Left lung (tissue), 10 donors: ENCODE measurements around the gene COL15A1. TPM values are rescaled to one million over a fixed set of nuclear protein-coding genes. Genes with fewer than 3 reads are reported as not detected.

Source experiments
- ATAC-seq: fragments of 200-7000 bp; cut with Tn5 transposase; one replicate; pipeline ENCODE4 v1.9.1; 2020; ENCODE audit warnings: moderate library complexity
- DNase-seq, 4 donors: peaks; one replicate each; pipeline ENCODE4 v3.0.0-alpha.2; 2013 to 2020
- H3K27ac ChIP-seq, 2 donors: fragments of 200-600 bp; sonication (generic) in 1 of 2; one replicate each; pipeline versions ENCODE4 v1.5.0 to v1.8.0; 2020 to 2021
- H3K27me3 ChIP-seq, 2 donors: fragments of 200-600 bp; sonication (generic) in 1 of 2; one replicate each; pipeline versions ENCODE4 v1.5.0 to v1.8.0; 2020 to 2021
- H3K36me3 ChIP-seq, 2 donors: fragments of 200-600 bp; sonication (generic) in 1 of 2; one replicate each; pipeline versions ENCODE4 v1.5.0 to v1.8.0; 2020 to 2021
- H3K4me1 ChIP-seq, 2 donors: fragments of 200-600 bp; one replicate each; pipeline ENCODE4 v1.8.0; 2021
- H3K4me3 ChIP-seq, 2 donors: fragments of 200-600 bp; sonication (generic) in 1 of 2; one replicate each; pipeline versions ENCODE4 v1.5.0 to v1.8.0; 2020 to 2021; ENCODE audit warnings: mild to moderate bottlenecking in 1 of 2
- H3K9me3 ChIP-seq, 2 donors: fragments of 200-600 bp; sonication (generic) in 1 of 2; one replicate each; pipeline versions ENCODE4 v1.5.0 to v1.8.0; 2020 to 2021
- intact Hi-C, 2 donors: fragments of 100-400 bp; cut with DNase I; formaldehyde crosslinking; loops; one replicate each; pipeline versions ENCODE4 v1.11.2 to v1.14.2; 2022
- polyA plus RNA-seq, 6 donors: library from polyadenylated mRNA; unstranded; fragments of 120-200 nt; gene quantifications; one replicate each; pipeline ENCODE4 v1.2.1, GENCODE V29; 2013; ENCODE audit not compliant: insufficient read length in 6 of 6
- total RNA-seq, 2 donors: library from RNA; stranded (reverse); fragmentation: NEBNext Ultra II Directional; extraction: Animal tissue kit (Norgen Biotek cat#: 25700); gene quantifications; one replicate each; pipeline ENCODE4 v1.2.1, GENCODE V29; 2021
- TF ChIP-seq, protein P1 (sequence below), 2 donors: fragments of 200-600 bp; sonication (generic) in 1 of 2; IDR thresholded peaks; one replicate each; pipeline versions ENCODE4 v1.5.0 to v1.8.0; 2021; ENCODE audit warnings: antibody characterized with exemption in 2 of 2
- donor health status: DM: no; HTN: yes; CAD: no.
- donor health status: DM: no; HTN: no; CAD: no.

Gene COL15A1
- total and polyA plus RNA-seq, 8 donors: 2.4 to 58.4 (median 7.4) TPM

DNA sequence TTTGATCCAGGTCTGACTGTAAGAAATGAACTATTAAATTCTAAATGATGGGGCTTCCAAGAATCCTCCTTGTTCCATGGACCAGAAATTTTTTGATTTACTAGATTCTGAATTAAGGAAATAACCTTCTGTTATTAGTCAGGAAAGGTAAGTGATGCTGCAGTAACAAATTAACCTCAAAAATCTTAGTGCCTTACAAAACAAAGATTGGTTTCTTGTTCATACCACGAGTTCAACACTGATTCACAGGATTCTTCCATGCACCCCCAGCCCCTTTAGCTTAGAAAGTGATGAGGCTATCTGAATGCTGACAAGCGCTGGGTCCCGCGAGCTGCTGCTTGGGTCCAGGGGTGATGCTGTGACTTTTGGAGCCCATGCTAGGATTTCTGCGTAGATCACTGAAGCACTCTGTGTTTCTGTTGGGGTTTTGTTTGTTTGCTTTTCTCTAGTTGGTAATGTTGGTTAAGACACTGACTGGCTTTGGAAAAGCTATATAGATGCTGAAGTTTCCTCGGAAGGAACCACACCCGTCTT, 52.3 kb downstream of the COL15A1 start:
- Histone ChIP-seq H3K9me3 (no peaks in the 10 kb centered on the region), H3K36me3 (no peaks in the 10 kb centered on the region), H3K27me3 (peaks cover 0 to 4% of the 10 kb centered on the region in 2 donors), H3K4me1 (peaks cover 25 to 29% of the 10 kb centered on the region in 2 donors), H3K4me3 (no peak overlapping the region), H3K27ac (no peak overlapping the region)
- DNase-seq: no peak
- no peak for ATAC-seq
- TF ChIP-seq, protein P1, sequence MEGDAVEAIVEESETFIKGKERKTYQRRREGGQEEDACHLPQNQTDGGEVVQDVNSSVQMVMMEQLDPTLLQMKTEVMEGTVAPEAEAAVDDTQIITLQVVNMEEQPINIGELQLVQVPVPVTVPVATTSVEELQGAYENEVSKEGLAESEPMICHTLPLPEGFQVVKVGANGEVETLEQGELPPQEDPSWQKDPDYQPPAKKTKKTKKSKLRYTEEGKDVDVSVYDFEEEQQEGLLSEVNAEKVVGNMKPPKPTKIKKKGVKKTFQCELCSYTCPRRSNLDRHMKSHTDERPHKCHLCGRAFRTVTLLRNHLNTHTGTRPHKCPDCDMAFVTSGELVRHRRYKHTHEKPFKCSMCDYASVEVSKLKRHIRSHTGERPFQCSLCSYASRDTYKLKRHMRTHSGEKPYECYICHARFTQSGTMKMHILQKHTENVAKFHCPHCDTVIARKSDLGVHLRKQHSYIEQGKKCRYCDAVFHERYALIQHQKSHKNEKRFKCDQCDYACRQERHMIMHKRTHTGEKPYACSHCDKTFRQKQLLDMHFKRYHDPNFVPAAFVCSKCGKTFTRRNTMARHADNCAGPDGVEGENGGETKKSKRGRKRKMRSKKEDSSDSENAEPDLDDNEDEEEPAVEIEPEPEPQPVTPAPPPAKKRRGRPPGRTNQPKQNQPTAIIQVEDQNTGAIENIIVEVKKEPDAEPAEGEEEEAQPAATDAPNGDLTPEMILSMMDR (IDR thresholded peaks at IDR 0.05): no peak
- intact Hi-C loops: loop anchor here in 1 of 2 donors (5.0 kb wide), 1 partner anchor 134 kb away; no protein-coding TSS in a partner anchor

DNA sequence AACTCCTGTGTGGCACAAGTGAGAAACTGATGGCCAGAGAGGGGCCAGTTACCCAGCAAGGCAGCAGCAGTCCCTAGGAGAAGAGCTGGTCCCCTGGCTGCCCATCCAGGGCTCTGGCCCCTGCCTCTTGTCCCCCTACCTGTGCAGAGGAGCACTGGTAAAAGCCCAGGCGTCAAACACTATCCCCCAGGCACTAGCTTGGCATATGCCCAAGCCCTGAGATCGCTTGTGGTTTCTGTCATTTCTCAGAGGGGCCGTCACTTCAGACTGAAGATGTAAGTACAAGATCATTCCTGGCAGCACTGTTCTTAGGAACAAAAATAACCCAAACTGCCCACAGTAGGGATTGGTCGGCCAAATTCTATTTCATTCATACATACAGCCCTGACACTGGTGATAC, 53.9 kb downstream of the COL15A1 start:
- no peak overlapping the region for H3K27ac ChIP-seq
- DNase-seq (no peak), ATAC-seq (no peak)
- H3K4me1 ChIP-seq: peaks cover 25 to 33% of the 10 kb centered on the region in 2 donors
- H3K36me3 ChIP-seq: no peaks in the 10 kb centered on the region
- intact Hi-C loops: loop anchor here in 1 of 2 donors (5.0 kb wide), 1 partner anchor 135 kb away; no protein-coding TSS in a partner anchor
- TF ChIP-seq, protein P1 (IDR thresholded peaks at IDR 0.05): no peak
- H3K4me3 ChIP-seq: no peak overlapping the region
- no peaks in the 10 kb centered on the region for H3K9me3 ChIP-seq
- H3K27me3 ChIP-seq: peaks cover 0 to 6% of the 10 kb centered on the region in 2 donors

DNA sequence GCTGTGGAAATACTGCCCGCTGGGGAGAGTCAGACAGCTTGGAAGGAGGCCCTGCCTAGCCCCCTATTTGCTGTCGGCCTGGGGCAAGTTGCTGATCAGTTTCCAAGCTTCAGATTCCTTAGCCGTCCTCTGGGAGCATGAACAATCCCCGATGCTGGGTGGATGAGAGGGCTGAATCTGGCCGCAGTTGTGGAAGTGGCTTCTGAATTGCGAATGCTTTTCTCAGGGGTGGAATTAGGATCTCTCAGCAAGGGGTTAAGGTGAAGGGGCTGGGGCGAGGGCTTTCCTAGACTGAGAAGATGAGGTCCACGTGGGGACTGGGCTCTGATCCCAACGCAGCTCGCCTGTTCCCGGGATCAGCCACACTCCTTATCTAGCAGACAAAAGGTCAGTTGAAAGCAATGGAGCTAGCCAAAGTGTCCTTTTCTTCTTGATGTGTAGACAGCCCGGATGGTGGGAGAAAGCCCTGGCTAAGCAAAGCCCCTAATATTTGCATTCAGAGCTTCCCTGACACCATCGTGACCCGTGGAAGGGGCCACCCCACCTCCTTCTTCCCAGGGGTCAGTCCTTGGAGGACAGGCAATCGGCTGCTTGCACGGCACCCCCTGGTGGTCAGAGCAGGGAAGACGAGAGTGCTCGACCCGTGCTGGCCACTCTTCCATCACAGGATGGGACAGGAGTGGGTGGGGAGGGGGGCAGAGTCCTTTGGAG, 54.9 kb downstream of the COL15A1 start:
- Histone ChIP-seq H3K27me3 (peaks cover 0 to 16% of the 10 kb centered on the region in 2 donors), H3K9me3 (no peaks in the 10 kb centered on the region), H3K4me3 (no peak overlapping the region), H3K36me3 (no peaks in the 10 kb centered on the region), H3K27ac (peak overlapping the region in 1 of 2 donors; percentile 46), H3K4me1 (peaks cover 25 to 27% of the 10 kb centered on the region in 2 donors)
- TF ChIP-seq, protein P1 (IDR thresholded peaks at IDR 0.05): peak; percentile 83
- DNase-seq (peak; percentile 48 to 93 (median 70)), ATAC-seq (peak; percentile 87)
- intact Hi-C loops: loop anchor here in 1 of 2 donors (5.0 kb wide), 1 partner anchor 136 kb away; no protein-coding TSS in a partner anchor

DNA sequence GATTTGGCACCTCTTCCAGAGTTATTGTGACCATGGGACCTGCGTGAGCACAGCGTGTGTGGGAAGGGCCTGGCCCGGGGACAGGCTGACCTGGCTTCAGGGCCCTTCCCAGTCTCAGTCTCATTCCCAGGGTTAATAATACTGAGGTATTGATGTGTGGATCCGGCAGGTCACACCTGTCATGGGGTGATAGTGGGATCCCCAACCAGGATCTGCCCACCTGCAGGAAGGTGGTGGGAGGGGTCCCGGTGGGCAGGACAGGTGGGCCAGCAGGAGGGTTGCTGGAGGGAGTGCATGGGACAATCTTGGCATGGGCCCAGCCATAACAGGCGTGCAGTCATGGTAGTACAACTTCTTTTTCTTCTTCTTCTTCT, 55.4 kb downstream of the COL15A1 start:
- Histone ChIP-seq H3K4me3 (no peak overlapping the region), H3K36me3 (no peaks in the 10 kb centered on the region), H3K27ac (peak overlapping the region in 1 of 2 donors; percentile 46), H3K4me1 (peaks cover 22 to 23% of the 10 kb centered on the region in 2 donors), H3K9me3 (no peaks in the 10 kb centered on the region), H3K27me3 (peaks cover 0 to 17% of the 10 kb centered on the region in 2 donors)
- no peak for DNase-seq
- TF ChIP-seq, protein P1 (IDR thresholded peaks at IDR 0.05): no peak
- ATAC-seq: no peak
- intact Hi-C loops: loop anchor here in 1 of 2 donors (5.0 kb wide), 1 partner anchor 137 kb away; no protein-coding TSS in a partner anchor
